C4-2B (cell line): ENCODE results near the gene FAM136A.

Experiments used
- CTCF ChIP-seq: fragments of 450-650 bp; conservative IDR thresholded peaks from 2 replicates; pipeline ENCODE4 v1.5.1; 2017; ENCODE audit warnings: mild to moderate bottlenecking
- ZFX ChIP-seq: fragments of 450-650 bp; IDR thresholded peaks from 2 replicates; pipeline ENCODE4 v1.6.1; 2017

DNA sequence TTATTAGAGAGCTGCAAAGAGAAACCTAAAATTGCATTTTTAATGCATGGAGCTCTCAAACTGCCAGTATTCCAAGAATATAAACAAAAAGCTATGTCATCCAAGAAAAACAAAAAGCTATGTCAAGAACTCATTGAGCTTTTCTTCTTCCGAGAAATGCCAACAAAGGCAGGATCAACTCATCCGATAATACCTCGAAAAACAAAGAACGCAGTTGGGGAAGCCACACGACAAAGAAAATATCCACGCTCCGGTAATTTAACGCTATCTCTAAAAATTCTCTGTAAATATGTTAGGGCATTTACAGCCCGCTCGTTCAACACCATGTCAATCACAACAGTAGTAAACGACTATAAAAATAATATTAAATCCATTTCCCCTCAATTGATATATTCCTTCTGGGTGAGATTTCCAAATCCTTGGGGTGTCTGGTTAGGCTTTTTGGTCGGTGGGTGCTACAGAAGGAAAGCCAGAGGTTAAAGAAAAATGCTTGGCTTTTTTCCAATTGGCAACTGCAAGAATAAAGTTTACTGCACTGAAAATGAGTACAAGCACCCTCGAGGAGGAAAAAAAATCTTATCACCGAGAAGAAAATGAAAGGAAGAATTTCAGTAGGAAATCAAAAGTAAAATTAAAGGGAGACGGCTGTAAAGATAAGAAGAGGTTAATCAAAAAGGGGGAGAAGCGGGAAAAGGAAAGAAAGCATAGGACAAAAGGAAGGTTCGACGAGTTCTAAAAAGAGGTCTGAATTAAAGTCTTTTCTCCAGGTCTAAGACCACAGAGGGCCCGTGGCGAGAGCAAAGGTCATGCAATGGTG is 54.3 kb downstream of the FAM136A start:
- TF ChIP-seq CTCF (no peak), ZFX (no peak)
